Neural progenitor cell (in vitro differentiated cells): ENCODE measurements around the gene CCDC70. TPM values are rescaled to one million over a fixed set of nuclear protein-coding genes. Genes with fewer than 3 reads are reported as not detected.

Experiments
- DNase-seq: peaks from one replicate; pipeline ENCODE4 v3.0.0-alpha.2; 2016; ENCODE audit warnings: low spot score
- H2AFZ ChIP-seq: fragments of 200-600 bp; sonication (generic); replicated peaks from 2 replicates; pipeline ENCODE4 v1.6.1; 2016; ENCODE audit warnings: antibody characterized with exemption
- H3F3A ChIP-seq: fragments of 200-600 bp; sonication (generic); 2 replicates; pipeline ENCODE4 v1.6.1; 2016; ENCODE audit warnings: antibody characterized with exemption, low read depth
- H3K27ac ChIP-seq: fragments of 200-600 bp; sonication (generic); 2 replicates; pipeline ENCODE4 v1.5.1; 2016; ENCODE audit warnings: mild to moderate bottlenecking
- H3K27me3 ChIP-seq: fragments of 200-600 bp; sonication (generic); 2 replicates; pipeline ENCODE4 v1.6.1; 2016; ENCODE audit warnings: mild to moderate bottlenecking, moderate library complexity
- H3K36me3 ChIP-seq: fragments of 200-600 bp; sonication (generic); 2 replicates; pipeline ENCODE4 v1.5.1; 2016
- H3K4me1 ChIP-seq: fragments of 200-600 bp; sonication (generic); 2 replicates; pipeline ENCODE4 v1.6.1; 2016; ENCODE audit warnings: mixed run types
- H3K4me2 ChIP-seq: fragments of 200-600 bp; sonication (generic); 2 replicates; pipeline ENCODE4 v1.6.1; 2016
- H3K4me3 ChIP-seq: fragments of 200-600 bp; sonication (generic); 2 replicates; pipeline ENCODE4 v1.5.1; 2016
- H3K79me2 ChIP-seq: fragments of 200-600 bp; sonication (generic); 2 replicates; pipeline ENCODE4 v1.6.1; 2016; ENCODE audit warnings: low read depth
- H3K9ac ChIP-seq: fragments of 200-600 bp; sonication (generic); 2 replicates; pipeline ENCODE4 v1.6.1; 2016
- H3K9me3 ChIP-seq: fragments of 200-600 bp; sonication (generic); 2 replicates; pipeline ENCODE4 v1.5.1; 2016; ENCODE audit warnings: low read depth
- H4K20me1 ChIP-seq: fragments of 200-600 bp; sonication (generic); 2 replicates; pipeline ENCODE4 v1.6.1; 2016; ENCODE audit warnings: low read depth
- H3K27ac Mint-ChIP-seq: 3 replicates; pipeline ENCODE4 v1.8.0; 2021; ENCODE audit warnings: mixed read lengths
- H3K27me3 Mint-ChIP-seq: 2 replicates; pipeline ENCODE4 v1.8.0; 2022; ENCODE audit warnings: low read depth, mild to moderate bottlenecking, inconsistent platforms, moderate library complexity, mixed read lengths; ENCODE audit not compliant: insufficient read depth
- H3K36me3 Mint-ChIP-seq: 3 replicates; pipeline ENCODE4 v1.8.0; 2021; ENCODE audit warnings: mixed read lengths
- H3K4me1 Mint-ChIP-seq: 3 replicates; pipeline ENCODE4 v1.8.0; 2021; ENCODE audit warnings: mixed read lengths
- H3K4me3 Mint-ChIP-seq: 3 replicates; pipeline ENCODE4 v1.8.0; 2021; ENCODE audit warnings: mild to moderate bottlenecking, moderate library complexity, mixed read lengths
- H3K9me3 Mint-ChIP-seq: 3 replicates; pipeline ENCODE4 v1.8.0; 2020; ENCODE audit warnings: mixed read lengths
- EZH2 ChIP-seq: fragments of 200-600 bp; sonication (generic); IDR thresholded peaks from 2 replicates; pipeline ENCODE4 v1.6.1; 2017; ENCODE audit warnings: antibody characterized with exemption, mild to moderate bottlenecking, moderate library complexity
- EZH2phosphoT487 ChIP-seq: fragments of 200-600 bp; sonication (generic); IDR thresholded peaks from 2 replicates; pipeline ENCODE4 v1.6.1; 2017; ENCODE audit warnings: antibody characterized with exemption
- total RNA-seq: library from RNA; depleted of rRNA; stranded (reverse); fragments of >200 nt; gene quantifications from 2 replicates; pipeline ENCODE4 v1.2.3, GENCODE V29; 2015; ENCODE audit warnings: low replicate concordance
- TF ChIP-seq, protein P1 (sequence below): fragments of 200-600 bp; sonication (generic); IDR thresholded peaks from 2 replicates; pipeline ENCODE4 v1.5.1; 2017; ENCODE audit warnings: antibody characterized with exemption, mild to moderate bottlenecking

The CCDC70 gene
- total RNA-seq, 1 donor from 2014 or later = not detected

DNA sequence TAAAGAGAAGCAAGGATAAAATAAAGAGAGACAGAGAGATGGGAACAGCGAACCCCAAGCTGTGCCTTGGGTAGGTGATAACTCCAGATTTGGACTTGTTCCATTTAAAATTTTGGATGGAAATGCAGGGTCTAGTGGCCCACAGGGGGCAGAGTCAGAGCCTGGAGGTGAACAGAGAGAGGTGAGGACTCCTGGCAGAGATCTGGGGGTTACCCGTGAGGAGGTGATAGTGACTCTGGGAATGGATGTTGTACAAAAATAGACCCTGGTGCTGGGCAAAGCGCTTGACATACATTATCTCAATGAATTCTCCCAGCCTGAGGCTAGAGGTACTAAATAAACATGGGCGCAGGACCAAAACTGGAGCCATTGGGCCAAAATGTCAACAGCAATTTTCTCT, 43.5 kb upstream of the CCDC70 start:
- H3K27me3 Mint-ChIP-seq = peaks cover 2% of the 10 kb centered on the region
- Histone ChIP-seq H2AFZ (no peak overlapping the region), H4K20me1 (no peaks in the 10 kb centered on the region), H3F3A (no peaks in the 10 kb centered on the region), H3K79me2 (no peaks in the 10 kb centered on the region), H3K4me2 (no peak overlapping the region), H3K36me3 (no peaks in the 10 kb centered on the region), H3K4me3 (no peak overlapping the region), H3K9ac (no peak overlapping the region), H3K27me3 (no peaks in the 10 kb centered on the region), H3K27ac (no peak overlapping the region), H3K4me1 (no peaks in the 10 kb centered on the region), H3K9me3 (no peaks in the 10 kb centered on the region)
- no peak for DNase-seq
- H3K27ac Mint-ChIP-seq = no peak overlapping the region
- no peak overlapping the region for H3K4me3 Mint-ChIP-seq
- H3K9me3 Mint-ChIP-seq = peaks cover 2% of the 10 kb centered on the region
- no peak for TF ChIP-seq EZH2
- TF ChIP-seq, protein P1, sequence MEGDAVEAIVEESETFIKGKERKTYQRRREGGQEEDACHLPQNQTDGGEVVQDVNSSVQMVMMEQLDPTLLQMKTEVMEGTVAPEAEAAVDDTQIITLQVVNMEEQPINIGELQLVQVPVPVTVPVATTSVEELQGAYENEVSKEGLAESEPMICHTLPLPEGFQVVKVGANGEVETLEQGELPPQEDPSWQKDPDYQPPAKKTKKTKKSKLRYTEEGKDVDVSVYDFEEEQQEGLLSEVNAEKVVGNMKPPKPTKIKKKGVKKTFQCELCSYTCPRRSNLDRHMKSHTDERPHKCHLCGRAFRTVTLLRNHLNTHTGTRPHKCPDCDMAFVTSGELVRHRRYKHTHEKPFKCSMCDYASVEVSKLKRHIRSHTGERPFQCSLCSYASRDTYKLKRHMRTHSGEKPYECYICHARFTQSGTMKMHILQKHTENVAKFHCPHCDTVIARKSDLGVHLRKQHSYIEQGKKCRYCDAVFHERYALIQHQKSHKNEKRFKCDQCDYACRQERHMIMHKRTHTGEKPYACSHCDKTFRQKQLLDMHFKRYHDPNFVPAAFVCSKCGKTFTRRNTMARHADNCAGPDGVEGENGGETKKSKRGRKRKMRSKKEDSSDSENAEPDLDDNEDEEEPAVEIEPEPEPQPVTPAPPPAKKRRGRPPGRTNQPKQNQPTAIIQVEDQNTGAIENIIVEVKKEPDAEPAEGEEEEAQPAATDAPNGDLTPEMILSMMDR = no peak
- no peak for TF ChIP-seq EZH2phosphoT487
- peaks cover 15% of the 10 kb centered on the region for H3K4me1 Mint-ChIP-seq
- no peaks in the 10 kb centered on the region for H3K36me3 Mint-ChIP-seq

DNA sequence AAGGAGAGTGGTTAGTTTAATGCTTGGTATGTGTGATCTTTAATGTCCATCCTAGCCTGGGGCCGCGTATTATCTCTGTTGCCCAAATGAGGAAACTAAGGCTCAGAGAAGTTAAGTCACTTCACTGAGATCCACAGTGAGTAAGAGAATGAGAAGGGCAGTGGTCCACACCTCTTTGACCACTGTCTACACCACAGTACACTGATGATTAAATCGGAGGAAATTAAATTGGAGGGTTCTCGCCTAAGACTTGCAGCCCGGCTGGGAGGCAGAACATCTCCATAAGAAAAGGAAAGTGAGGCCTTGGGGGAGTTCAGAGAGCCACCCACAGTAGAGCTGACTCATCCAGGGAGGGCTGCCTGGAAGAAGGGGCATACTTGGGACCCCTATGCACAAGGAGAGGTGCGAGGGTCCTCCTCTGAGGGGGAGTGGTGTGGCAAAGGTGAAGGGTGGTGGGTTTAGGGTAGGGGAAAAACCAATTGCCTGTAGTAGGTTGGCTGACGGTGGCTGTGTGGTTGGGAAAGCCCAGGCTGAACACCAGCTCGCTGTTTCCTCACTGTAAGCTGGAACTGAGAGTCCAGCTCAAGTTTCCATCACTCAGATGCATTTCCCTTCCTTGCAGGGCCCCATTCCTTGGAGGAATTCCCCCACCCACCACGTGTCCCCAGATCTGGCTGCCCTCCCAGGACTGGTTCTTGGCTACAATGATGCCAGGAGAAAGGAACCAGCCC, 42.8 kb upstream of the CCDC70 start:
- Histone ChIP-seq H3K79me2 (no peaks in the 10 kb centered on the region), H3K9me3 (no peaks in the 10 kb centered on the region), H3K27ac (no peak overlapping the region), H3K9ac (no peak overlapping the region), H3K4me3 (no peak overlapping the region), H4K20me1 (no peaks in the 10 kb centered on the region), H3F3A (no peaks in the 10 kb centered on the region), H2AFZ (no peak overlapping the region), H3K4me2 (no peak overlapping the region), H3K36me3 (no peaks in the 10 kb centered on the region), H3K27me3 (no peaks in the 10 kb centered on the region), H3K4me1 (no peaks in the 10 kb centered on the region)
- no peak overlapping the region for H3K4me3 Mint-ChIP-seq
- peaks cover 2% of the 10 kb centered on the region for H3K27me3 Mint-ChIP-seq
- no peak for DNase-seq
- TF ChIP-seq, protein P1 = no peak
- peaks cover 2% of the 10 kb centered on the region for H3K9me3 Mint-ChIP-seq
- no peaks in the 10 kb centered on the region for H3K36me3 Mint-ChIP-seq
- peaks cover 15% of the 10 kb centered on the region for H3K4me1 Mint-ChIP-seq
- H3K27ac Mint-ChIP-seq = no peak overlapping the region

GRCh38 chr13:51819544-51819943, 42.2 kb upstream of the CCDC70 start:
- Histone ChIP-seq H3F3A (no peaks in the 10 kb centered on the region), H3K4me3 (no peak overlapping the region), H3K9ac (no peak overlapping the region), H4K20me1 (no peaks in the 10 kb centered on the region), H3K4me2 (no peak overlapping the region), H3K27ac (no peak overlapping the region), H3K27me3 (no peaks in the 10 kb centered on the region), H3K4me1 (no peaks in the 10 kb centered on the region), H3K9me3 (no peaks in the 10 kb centered on the region), H2AFZ (no peak overlapping the region), H3K36me3 (no peaks in the 10 kb centered on the region), H3K79me2 (no peaks in the 10 kb centered on the region)
- no peak overlapping the region for H3K27ac Mint-ChIP-seq
- peaks cover 2% of the 10 kb centered on the region for H3K9me3 Mint-ChIP-seq
- no peak for DNase-seq
- no peak overlapping the region for H3K4me3 Mint-ChIP-seq
- TF ChIP-seq EZH2phosphoT487 (no peak), EZH2 (no peak)
- TF ChIP-seq, protein P1 = no peak
- peaks cover 2% of the 10 kb centered on the region for H3K27me3 Mint-ChIP-seq
- H3K4me1 Mint-ChIP-seq = peaks cover 15% of the 10 kb centered on the region
- H3K36me3 Mint-ChIP-seq = no peaks in the 10 kb centered on the region
